Calu3 (cell line): ENCODE measurements around the gene DCN. TPM values are rescaled to one million over a fixed set of nuclear protein-coding genes. Genes with fewer than 3 reads are reported as not detected.

Experiments used
- BruUV-seq: library from RNA; stranded (reverse); fragments of 400-500 nt; replicated peaks from 2 replicates; lab custom pipeline; 2021; lab: Mats Ljungman, UMichigan
- CTCF ChIA-PET: fragments of 300-600 bp; sonication (Branson Sonifier 250); formaldehyde crosslinking; loops from one replicate; lab custom pipeline; 2022; ENCODE audit warnings: antibody characterized with exemption; lab: Charles Lee
- DNase-seq: peaks from one replicate; pipeline ENCODE4 v3.0.0; 2022
- H3K27ac Mint-ChIP-seq: one replicate; pipeline ENCODE4 v1.8.0; 2022; ENCODE audit warnings: mixed read lengths; ENCODE audit not compliant: unreplicated experiment
- H3K27me3 Mint-ChIP-seq: one replicate; pipeline ENCODE4 v1.8.0; 2022; ENCODE audit warnings: mixed read lengths; ENCODE audit not compliant: unreplicated experiment
- H3K36me3 Mint-ChIP-seq: one replicate; pipeline ENCODE4 v1.8.0; 2022; ENCODE audit warnings: mild to moderate bottlenecking, moderate library complexity, mixed read lengths; ENCODE audit not compliant: insufficient read depth, unreplicated experiment
- H3K4me1 Mint-ChIP-seq: one replicate; pipeline ENCODE4 v1.8.0; 2022; ENCODE audit warnings: mild to moderate bottlenecking, low read depth, mixed read lengths; ENCODE audit not compliant: unreplicated experiment
- H3K4me3 Mint-ChIP-seq: one replicate; pipeline ENCODE4 v1.8.0; 2022; ENCODE audit warnings: mild to moderate bottlenecking, low read depth, moderate library complexity, mixed read lengths; ENCODE audit not compliant: unreplicated experiment
- H3K9me3 Mint-ChIP-seq: one replicate; pipeline ENCODE4 v1.8.0; 2022; ENCODE audit warnings: low read depth, mixed read lengths; ENCODE audit not compliant: unreplicated experiment
- CTCF ChIP-seq: fragments of 200-600 bp; IDR thresholded peaks from one replicate; pipeline ENCODE4 v1.8.0; 2022; ENCODE audit warnings: antibody characterized with exemption; ENCODE audit not compliant: unreplicated experiment
- intact Hi-C: fragments of 100-400 bp; cut with micrococcal nuclease; formaldehyde crosslinking; loops from one replicate; pipeline ENCODE4 v1.10.0; 2022; ENCODE audit not compliant: unreplicated experiment
- total RNA-seq: library from RNA; stranded (reverse); gene quantifications from 2 replicates; pipeline ENCODE4 v1.2.3, GENCODE V29; 2022

The DCN gene
- total RNA-seq, 1 experiment from 2014 or later, result not detected

- CTCF ChIA-PET, result interaction anchor here (2.4 kb wide), 1 partner anchor 216 kb away, joined by 6 read pairs; no protein-coding TSS in a partner anchor
- Mint-ChIP-seq H3K4me1 (peaks cover 7% of the 10 kb centered on the region), H3K27ac (no peak overlapping the region), H3K27me3 (no peaks in the 10 kb centered on the region), H3K9me3 (no peaks in the 10 kb centered on the region), H3K36me3 (no peaks in the 10 kb centered on the region), H3K4me3 (no peak overlapping the region)
- intact Hi-C loops, result loop anchor here (5.0 kb wide), 1 partner anchor 217 kb away; no protein-coding TSS in a partner anchor
- no TSS peak for BruUV-seq
- DNase-seq, result no peak
- TF ChIP-seq CTCF, result no peak
Measured at GRCh38 chr12:91110311-91110924, 72.2 kb downstream of the DCN start.

- intact Hi-C loops, result loop anchor here (1.0 to 5.0 kb wide), 4 partner anchors 112 to 245 kb away; no protein-coding TSS in a partner anchor
- TF ChIP-seq CTCF, result no peak
- H3K4me1 Mint-ChIP-seq, result peaks cover 7% of the 10 kb centered on the region
- H3K4me3 Mint-ChIP-seq, result no peak overlapping the region
- no TSS peak for BruUV-seq
- no peaks in the 10 kb centered on the region for H3K36me3 Mint-ChIP-seq
- no peaks in the 10 kb centered on the region for H3K27me3 Mint-ChIP-seq
- CTCF ChIA-PET, result interaction anchor here (1.4 to 3.0 kb wide), 2 partner anchors 132 to 217 kb away, joined by 4 to 20 read pairs (median 6); no protein-coding TSS in a partner anchor
- H3K9me3 Mint-ChIP-seq, result no peaks in the 10 kb centered on the region
- no peak for DNase-seq
- H3K27ac Mint-ChIP-seq, result no peak overlapping the region
Measured at GRCh38 chr12:91109581-91110310, 72.9 kb downstream of the DCN start.

DNA sequence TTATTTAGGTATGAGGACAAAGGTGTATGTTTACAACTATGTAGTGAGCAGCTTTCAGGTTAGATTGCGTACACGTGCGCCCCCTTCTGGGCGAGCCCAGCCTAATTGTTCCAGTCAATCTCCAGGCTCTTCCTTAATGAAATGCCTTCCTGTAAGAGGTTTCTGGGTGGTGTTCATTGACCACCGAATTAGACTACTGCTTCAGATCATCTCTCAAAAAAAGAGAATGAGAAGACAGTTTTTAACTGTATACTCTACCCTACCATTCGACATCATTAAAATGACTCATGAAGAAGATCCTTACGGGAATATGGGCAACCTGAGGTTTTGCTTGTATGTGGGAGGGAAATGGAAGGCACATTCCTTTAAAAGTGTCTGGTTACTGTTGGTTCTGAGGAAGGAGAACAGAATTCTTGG lies 73.5 kb downstream of the DCN start:
- intact Hi-C loops, result loop anchor here (1.0 to 5.0 kb wide), 3 partner anchors 112 to 246 kb away; no protein-coding TSS in a partner anchor
- CTCF ChIA-PET, result interaction anchor here (0.7 to 3.0 kb wide), 4 partner anchors 10 to 217 kb away, joined by 3 to 20 read pairs (median 4); no protein-coding TSS in a partner anchor
- Mint-ChIP-seq H3K27ac (no peak overlapping the region), H3K4me3 (no peak overlapping the region), H3K27me3 (no peaks in the 10 kb centered on the region), H3K36me3 (no peaks in the 10 kb centered on the region), H3K9me3 (no peaks in the 10 kb centered on the region), H3K4me1 (peaks cover 7% of the 10 kb centered on the region)
- peak; percentile 88 for DNase-seq
- TF ChIP-seq CTCF, result peak; percentile 85
- no TSS peak for BruUV-seq

DNA sequence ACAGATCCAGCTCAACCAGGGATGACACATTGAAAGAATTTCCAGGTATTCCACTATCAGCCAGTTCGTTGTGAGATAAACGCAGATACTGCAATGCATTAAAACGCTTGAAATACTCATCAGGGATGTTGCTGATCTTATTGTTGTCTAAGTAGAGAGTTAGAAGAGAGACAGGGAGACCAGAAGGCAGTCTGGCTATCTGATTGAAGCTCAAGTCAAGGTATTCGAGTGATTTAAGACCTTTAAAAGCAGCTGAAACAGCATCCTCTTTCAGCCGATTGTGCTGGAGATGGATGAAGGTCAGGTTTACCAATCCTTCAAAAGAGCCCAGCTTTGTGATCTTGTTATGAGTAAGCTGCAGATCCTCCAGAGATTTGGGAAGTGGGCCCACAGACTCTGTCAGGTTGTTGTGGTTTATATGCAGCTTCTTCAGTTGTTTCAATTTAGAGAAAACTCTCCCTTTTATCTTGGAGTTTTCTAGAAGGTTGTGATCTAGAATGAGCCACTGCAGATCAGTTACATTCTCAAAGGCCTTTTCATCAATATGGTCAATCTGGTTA lies 74.3 kb downstream of the DCN start:
- Mint-ChIP-seq H3K9me3 (no peaks in the 10 kb centered on the region), H3K4me3 (no peak overlapping the region), H3K36me3 (no peaks in the 10 kb centered on the region), H3K27ac (no peak overlapping the region), H3K4me1 (peaks cover 7% of the 10 kb centered on the region), H3K27me3 (no peaks in the 10 kb centered on the region)
- intact Hi-C loops, result loop anchor here (2.0 to 5.0 kb wide), 2 partner anchors 111 to 247 kb away; no protein-coding TSS in a partner anchor
- DNase-seq, result no peak
- no TSS peak for BruUV-seq
- no peak for TF ChIP-seq CTCF
- CTCF ChIA-PET, result interaction anchor here (0.7 to 3.0 kb wide), 5 partner anchors 9 to 247 kb away, joined by 3 to 20 read pairs (median 3); no protein-coding TSS in a partner anchor
